ENCODE results near the gene RASSF1.

RASSF1 gene

DNA sequence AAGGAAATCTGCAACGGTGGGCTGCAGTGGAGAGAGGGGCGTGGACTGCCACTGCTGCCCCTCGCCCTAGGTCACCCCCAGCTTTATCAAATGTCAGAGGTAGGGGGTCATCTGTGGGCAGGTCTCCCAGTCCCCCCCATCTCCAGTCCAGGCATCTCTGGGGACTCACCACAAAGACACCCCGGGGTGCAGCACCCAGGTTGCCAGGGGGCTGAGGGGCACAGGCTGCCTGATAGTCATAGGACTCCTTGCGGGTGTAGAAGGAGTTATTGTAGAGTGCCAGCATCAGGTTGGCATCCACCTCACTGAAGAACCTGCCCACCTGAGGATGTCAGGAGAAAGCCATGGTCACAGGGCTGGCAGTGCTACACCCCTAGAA lies 25.2 kb upstream of the RASSF1 start:
- in situ Hi-C loops (cut with MboI; ENCODE audit: low sequenced_read_pairs, unreplicated experiment) = no loop called here
- DNase-seq (ENCODE audit: low spot score) = no peak
- TF ChIP-seq, protein P1, sequence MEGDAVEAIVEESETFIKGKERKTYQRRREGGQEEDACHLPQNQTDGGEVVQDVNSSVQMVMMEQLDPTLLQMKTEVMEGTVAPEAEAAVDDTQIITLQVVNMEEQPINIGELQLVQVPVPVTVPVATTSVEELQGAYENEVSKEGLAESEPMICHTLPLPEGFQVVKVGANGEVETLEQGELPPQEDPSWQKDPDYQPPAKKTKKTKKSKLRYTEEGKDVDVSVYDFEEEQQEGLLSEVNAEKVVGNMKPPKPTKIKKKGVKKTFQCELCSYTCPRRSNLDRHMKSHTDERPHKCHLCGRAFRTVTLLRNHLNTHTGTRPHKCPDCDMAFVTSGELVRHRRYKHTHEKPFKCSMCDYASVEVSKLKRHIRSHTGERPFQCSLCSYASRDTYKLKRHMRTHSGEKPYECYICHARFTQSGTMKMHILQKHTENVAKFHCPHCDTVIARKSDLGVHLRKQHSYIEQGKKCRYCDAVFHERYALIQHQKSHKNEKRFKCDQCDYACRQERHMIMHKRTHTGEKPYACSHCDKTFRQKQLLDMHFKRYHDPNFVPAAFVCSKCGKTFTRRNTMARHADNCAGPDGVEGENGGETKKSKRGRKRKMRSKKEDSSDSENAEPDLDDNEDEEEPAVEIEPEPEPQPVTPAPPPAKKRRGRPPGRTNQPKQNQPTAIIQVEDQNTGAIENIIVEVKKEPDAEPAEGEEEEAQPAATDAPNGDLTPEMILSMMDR (IDR thresholded peaks at IDR 0.05; ENCODE audit: borderline replicate concordance, control extremely low read depth, extremely low read depth, insufficient read depth, missing control alignments) = no peak

GRCh38 chr3:50365080-50365841 lies 24.6 kb upstream of the RASSF1 start:
- TF ChIP-seq, protein P1 (IDR thresholded peaks at IDR 0.05; ENCODE audit: borderline replicate concordance, control extremely low read depth, extremely low read depth, insufficient read depth, missing control alignments) = no peak
- peak; percentile 97 for DNase-seq (ENCODE audit: low spot score)
- in situ Hi-C loops (cut with MboI; ENCODE audit: low sequenced_read_pairs, unreplicated experiment) = no loop called here

- no peak for DNase-seq (ENCODE audit: low spot score)
- in situ Hi-C loops (cut with MboI; ENCODE audit: low sequenced_read_pairs, unreplicated experiment) = no loop called here
- TF ChIP-seq, protein P1 (IDR thresholded peaks at IDR 0.05; ENCODE audit: borderline replicate concordance, control extremely low read depth, extremely low read depth, insufficient read depth, missing control alignments) = no peak
Measured at GRCh38 chr3:50364573-50365079, 24.0 kb upstream of the RASSF1 start.

DNA sequence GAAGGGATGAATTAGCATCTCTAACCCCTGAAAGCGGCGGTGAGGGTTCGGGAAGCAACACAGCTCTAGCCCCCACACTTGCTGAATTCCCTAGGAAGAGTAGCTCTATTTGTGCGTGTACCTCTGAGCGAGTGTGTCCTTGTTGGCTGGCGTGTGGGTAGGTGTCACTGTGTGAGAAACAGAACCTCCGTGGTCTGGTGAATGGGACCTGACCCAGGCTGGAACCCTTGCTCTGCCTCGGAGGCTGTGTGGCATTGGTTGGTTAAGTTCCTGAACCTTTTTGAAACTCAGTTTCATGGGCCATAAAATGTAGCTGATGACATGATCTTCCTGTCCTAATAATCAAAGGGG lies 19.1 kb upstream of the RASSF1 start:
- TF ChIP-seq, protein P1 (IDR thresholded peaks at IDR 0.05; ENCODE audit: borderline replicate concordance, control extremely low read depth, extremely low read depth, insufficient read depth, missing control alignments) = no peak
- DNase-seq (ENCODE audit: low spot score) = no peak
- in situ Hi-C loops (cut with MboI; ENCODE audit: low sequenced_read_pairs, unreplicated experiment) = no loop called here

DNA sequence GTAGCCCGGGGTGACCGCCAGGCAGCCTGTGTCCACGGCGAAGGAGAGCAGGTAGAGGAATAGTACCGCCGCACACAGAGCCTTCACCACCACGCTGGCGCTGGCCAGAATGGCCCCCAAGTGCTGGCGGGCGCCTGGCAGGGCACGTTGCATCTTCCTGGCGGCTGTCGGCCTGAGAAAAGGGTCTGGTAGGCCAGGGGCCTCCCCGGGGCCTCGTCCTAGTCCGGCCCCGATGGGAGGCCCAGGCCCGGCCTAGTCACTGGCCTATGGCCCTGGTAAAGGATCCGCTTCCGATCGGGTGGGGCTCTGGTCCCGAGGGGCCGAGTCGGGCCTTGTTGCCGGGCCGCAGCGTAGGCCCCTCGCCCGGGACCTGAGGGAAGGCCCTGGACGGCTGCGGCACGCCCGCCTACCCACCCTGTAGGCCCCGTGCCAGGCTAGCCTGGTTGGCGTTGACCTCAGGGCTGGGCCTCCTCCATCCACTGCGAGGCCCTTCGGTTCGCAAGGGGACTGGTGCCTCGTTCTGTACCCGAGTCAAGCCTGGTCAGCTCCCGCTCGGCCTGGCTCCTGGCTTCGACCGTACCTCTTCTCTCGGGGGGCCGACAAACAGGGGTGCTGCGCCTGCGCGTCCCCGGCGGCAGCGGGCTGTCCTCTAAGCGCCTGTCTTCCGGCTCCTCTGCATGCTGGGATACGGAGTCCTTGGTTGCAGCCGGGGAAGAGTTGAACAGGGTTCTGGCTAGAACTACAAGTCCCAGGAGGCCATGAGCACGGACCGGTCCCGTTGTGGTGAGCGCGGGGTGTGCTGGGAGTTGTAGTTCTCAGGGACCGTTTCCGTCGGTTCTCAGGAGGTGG lies 18.5 kb upstream of the RASSF1 start, which contains the start of gene TMEM115:
Gene TMEM115, minus strand, starts transcription at position 611 of the 849 bp plus-strand sequence. Its CDS starts 458 bp downstream, at position 153.
- in situ Hi-C loops (cut with MboI; ENCODE audit: low sequenced_read_pairs, unreplicated experiment) = no loop called here
- DNase-seq (ENCODE audit: low spot score) = peak; percentile 98
- TF ChIP-seq, protein P1 (IDR thresholded peaks at IDR 0.05; ENCODE audit: borderline replicate concordance, control extremely low read depth, extremely low read depth, insufficient read depth, missing control alignments) = no peak

DNA sequence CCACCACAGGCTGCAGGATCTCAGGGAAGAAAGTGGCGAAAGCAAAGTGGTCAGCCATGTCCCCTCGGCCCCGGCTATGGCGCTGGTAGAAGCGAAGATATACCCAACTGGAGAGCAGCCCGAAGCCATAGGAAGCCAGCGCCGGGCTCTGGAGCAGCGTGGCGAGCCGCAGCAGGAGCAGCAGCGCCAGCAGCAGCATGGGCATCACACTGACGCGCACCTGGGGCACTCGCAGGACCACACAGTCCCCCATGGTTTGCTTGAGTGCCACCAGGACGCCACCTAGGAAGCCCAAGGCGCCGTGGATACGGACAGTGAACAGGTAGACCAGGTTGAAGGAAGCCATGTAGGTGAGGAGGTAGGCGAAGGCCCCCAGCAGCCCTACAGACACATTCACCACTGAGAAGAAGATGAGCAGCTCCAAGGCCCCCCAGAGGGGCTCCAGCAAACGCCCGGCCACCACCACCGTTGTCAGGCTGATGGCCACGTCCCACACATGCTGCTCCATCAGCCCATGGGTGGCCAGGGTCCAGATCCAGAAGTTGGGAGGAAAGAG lies 17.8 kb upstream of the RASSF1 start:
- TF ChIP-seq, protein P1 (IDR thresholded peaks at IDR 0.05; ENCODE audit: borderline replicate concordance, control extremely low read depth, extremely low read depth, insufficient read depth, missing control alignments) = no peak
- in situ Hi-C loops (cut with MboI; ENCODE audit: low sequenced_read_pairs, unreplicated experiment) = no loop called here
- no peak for DNase-seq (ENCODE audit: low spot score)
